Cardiac muscle cell (in vitro differentiated cells and primary cell): Measurements from ENCODE around the gene SHROOM3. TPM values are rescaled to one million over a fixed set of nuclear protein-coding genes. Genes with fewer than 3 reads are reported as not detected.
A peak's percentile ranks its signal among the peaks of the same experiment; 100 is the strongest.

ENCODE experiments used
- DNase-seq, 2 donors: peaks; one replicate each; pipeline versions ENCODE4 v3.0.0 to v3.0.0-alpha.2; 2010 to 2017; ENCODE audit warnings: low read depth in 1 of 2, low spot score in 1 of 2
- H3K27ac ChIP-seq: fragments of 200-600 bp; sonication (generic); 2 replicates; pipeline ENCODE4 v1.5.1; 2016
- H3K27me3 ChIP-seq: fragments of 200-600 bp; sonication (generic); 2 replicates; pipeline ENCODE4 v1.6.0; 2016; ENCODE audit warnings: control low read depth
- H3K36me3 ChIP-seq: fragments of 200-600 bp; sonication (generic); 2 replicates; pipeline ENCODE4 v1.5.1; 2016; ENCODE audit warnings: control low read depth
- H3K4me1 ChIP-seq: fragments of 200-600 bp; sonication (generic); 2 replicates; pipeline ENCODE4 v1.8.1; 2017; ENCODE audit warnings: low read depth, mild to moderate bottlenecking, mixed run types
- H3K4me3 ChIP-seq: fragments of 200-600 bp; sonication (generic); 2 replicates; pipeline ENCODE4 v1.5.1; 2016; ENCODE audit warnings: mild to moderate bottlenecking
- H3K9me3 ChIP-seq: fragments of 200-600 bp; sonication (generic); 2 replicates; pipeline ENCODE4 v1.5.1; 2017; ENCODE audit warnings: low read depth, mild to moderate bottlenecking, control low read depth
- polyA plus RNA-seq: library from polyadenylated mRNA; unstranded; fragments of >200 nt; fragmentation: Nextera tagmentation; extraction: Ambion mirVana; gene quantifications from 2 replicates; pipeline ENCODE4 v1.2.1, GENCODE V29; 2016
- total RNA-seq: library from RNA; depleted of rRNA; stranded (reverse); fragments of >200 nt; gene quantifications from 2 replicates; pipeline ENCODE4 v1.2.3, GENCODE V29; 2016
- TF ChIP-seq, protein P1 (sequence below): IDR thresholded peaks from 2 replicates; pipeline ENCODE4 v1.5.1; 2012; ENCODE audit warnings: low read depth, mild to moderate bottlenecking, low read length

Gene SHROOM3
- total and polyA plus RNA-seq, 2 experiments from 2014 or later: 13.7 to 47.7 TPM

DNA sequence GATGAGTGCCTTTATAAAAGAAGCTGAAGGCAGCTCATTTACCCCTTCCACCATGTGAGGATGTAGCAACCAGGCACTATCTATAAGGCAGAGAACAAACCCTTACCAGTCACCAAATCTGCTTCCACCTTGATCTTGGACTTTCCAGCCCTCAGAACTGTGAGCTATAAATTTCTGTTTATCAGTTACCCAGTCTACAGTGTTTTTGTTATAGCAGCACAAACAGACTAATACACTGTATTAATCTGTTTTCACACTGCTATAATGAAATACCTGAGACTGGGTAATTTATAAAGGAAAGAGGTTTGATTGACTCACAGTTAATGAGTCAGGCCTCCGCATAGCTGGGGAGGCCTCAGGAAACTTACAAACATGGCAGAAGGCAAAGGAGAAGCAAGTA lies 371.7 kb downstream of the SHROOM3 start:
- H3K27ac ChIP-seq: no peak overlapping the region
- H3K4me3 ChIP-seq: no peak overlapping the region
- TF ChIP-seq, protein P1, sequence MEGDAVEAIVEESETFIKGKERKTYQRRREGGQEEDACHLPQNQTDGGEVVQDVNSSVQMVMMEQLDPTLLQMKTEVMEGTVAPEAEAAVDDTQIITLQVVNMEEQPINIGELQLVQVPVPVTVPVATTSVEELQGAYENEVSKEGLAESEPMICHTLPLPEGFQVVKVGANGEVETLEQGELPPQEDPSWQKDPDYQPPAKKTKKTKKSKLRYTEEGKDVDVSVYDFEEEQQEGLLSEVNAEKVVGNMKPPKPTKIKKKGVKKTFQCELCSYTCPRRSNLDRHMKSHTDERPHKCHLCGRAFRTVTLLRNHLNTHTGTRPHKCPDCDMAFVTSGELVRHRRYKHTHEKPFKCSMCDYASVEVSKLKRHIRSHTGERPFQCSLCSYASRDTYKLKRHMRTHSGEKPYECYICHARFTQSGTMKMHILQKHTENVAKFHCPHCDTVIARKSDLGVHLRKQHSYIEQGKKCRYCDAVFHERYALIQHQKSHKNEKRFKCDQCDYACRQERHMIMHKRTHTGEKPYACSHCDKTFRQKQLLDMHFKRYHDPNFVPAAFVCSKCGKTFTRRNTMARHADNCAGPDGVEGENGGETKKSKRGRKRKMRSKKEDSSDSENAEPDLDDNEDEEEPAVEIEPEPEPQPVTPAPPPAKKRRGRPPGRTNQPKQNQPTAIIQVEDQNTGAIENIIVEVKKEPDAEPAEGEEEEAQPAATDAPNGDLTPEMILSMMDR: no peak
- H3K27me3 ChIP-seq: no peaks in the 10 kb centered on the region
- H3K4me1 ChIP-seq: peaks cover 7% of the 10 kb centered on the region
- H3K36me3 ChIP-seq: no peaks in the 10 kb centered on the region
- DNase-seq: no peak
- no peaks in the 10 kb centered on the region for H3K9me3 ChIP-seq

DNA sequence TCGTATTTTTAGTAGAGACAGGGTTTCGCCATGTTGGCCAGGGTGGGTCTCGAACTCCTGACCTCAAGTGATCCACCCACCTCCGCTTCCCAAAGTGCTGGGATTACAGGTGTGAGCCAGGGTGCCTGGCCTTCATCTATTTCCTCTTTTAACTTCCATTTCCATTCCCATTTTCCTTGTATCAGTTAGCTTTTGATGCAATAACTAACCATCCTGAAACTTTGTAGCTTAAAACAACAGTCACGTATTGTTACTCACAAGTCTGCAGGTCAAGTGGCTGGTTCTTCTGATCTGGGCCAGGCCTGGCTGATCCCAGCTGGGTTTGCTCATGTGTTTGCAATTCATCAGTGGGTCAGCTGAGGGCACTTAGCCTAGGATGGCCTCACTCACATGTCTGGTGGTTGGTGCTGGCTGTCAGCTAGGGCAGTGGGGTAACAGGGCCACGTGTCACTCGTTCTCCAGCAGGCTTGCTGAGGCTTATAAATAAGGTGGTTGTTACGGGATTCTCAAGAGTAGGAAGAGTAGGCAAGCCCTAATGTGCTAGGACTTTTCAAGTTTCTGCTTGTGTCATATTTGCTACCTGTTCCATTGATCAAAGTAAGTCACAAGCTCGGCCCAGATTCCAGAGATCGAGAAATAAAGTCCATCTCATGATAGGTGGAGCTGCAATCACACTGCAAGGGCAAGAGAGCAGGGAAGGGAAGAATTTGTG lies 374.7 kb downstream of the SHROOM3 start:
- H3K27me3 ChIP-seq: no peaks in the 10 kb centered on the region
- H3K27ac ChIP-seq: no peak overlapping the region
- no peaks in the 10 kb centered on the region for H3K4me1 ChIP-seq
- DNase-seq: peak in 1 of 2 donors; percentile 14
- H3K9me3 ChIP-seq: no peaks in the 10 kb centered on the region
- no peak overlapping the region for H3K4me3 ChIP-seq
- H3K36me3 ChIP-seq: no peaks in the 10 kb centered on the region
- TF ChIP-seq, protein P1: no peak

DNA sequence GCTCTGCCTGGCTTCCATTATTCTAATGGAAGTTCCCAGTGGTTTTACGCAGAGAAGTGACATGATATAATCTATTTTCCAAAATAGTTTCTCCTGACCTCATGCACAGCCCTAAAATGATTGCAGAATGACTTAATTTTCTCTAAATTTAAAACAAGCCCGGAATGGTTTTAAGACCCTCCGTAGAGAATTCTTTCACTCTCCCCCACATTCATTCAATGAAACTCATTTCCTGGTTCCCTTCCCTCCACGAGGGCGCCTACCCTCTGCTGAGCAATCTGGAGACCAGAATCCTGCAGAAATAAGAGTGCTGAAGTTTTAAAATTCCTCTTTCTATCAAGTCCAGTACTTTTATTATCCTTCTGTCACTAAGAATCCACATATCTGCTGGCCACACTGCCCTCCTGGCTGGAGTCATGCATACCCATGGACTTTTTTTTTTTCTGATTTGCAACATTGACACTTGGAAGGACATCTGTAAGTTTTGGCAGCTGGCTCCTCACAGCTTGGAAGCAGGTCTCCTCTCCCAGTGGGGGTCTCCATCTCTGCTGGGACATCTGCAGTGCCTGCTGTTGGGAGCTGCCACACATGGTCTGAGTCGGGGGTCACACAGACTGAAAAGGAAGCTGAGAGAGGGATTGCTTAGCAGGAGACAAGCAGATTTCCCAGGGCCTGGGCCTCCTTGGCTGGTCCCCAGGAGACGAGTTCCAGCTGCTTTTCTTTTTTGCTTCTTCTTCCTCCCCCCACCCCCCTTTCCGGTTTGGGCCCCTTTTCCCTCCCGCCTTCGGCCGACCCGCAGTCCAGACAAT lies 376.8 kb downstream of the SHROOM3 start:
- Histone ChIP-seq H3K27me3 (no peaks in the 10 kb centered on the region), H3K4me1 (no peaks in the 10 kb centered on the region), H3K4me3 (no peak overlapping the region), H3K9me3 (no peaks in the 10 kb centered on the region), H3K36me3 (no peaks in the 10 kb centered on the region), H3K27ac (no peak overlapping the region)
- TF ChIP-seq, protein P1: no peak
- DNase-seq: peak in 1 of 2 donors; percentile 82

DNA sequence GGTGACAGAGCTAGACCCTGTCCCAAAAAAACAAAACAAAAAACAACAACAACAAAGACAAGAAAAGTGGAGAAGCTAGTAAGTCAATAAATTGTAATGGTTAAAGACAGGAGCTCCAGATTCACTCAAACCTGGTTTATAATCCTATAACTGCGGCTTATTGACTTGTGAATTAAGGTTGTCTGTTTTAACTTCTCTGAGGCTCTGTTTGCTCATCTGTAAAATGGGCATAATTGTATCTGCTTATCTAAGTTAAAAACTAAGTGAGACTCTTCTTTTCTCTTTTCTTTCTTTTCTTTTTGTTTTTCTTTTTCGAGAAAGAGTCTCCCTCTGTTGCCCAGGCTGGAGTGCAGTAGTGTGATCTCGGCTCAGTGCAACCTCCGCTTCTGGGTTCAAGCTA lies 378.0 kb downstream of the SHROOM3 start:
- Histone ChIP-seq H3K36me3 (no peaks in the 10 kb centered on the region), H3K4me1 (no peaks in the 10 kb centered on the region), H3K4me3 (no peak overlapping the region), H3K27me3 (no peaks in the 10 kb centered on the region), H3K9me3 (no peaks in the 10 kb centered on the region), H3K27ac (no peak overlapping the region)
- TF ChIP-seq, protein P1: no peak
- no peak for DNase-seq

DNA sequence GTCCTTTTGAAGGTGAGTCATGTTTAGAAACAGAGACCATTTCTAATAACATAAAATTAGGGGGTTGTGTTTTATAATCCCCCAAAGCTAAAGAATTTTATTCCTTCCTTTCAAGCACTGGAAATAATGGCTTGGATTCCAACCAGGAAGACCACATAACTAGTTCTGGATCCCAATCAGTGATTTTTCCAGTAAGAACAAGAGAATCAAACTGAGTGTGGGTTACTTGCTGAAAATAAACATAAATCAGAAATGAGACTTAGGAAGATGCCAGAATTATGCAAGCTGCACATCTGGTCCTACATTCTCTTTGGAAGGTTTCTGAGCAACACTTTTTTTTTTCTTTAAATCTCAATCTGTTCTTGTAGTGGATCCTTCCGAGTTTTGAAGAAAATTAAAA lies 386.6 kb downstream of the SHROOM3 start:
- no peaks in the 10 kb centered on the region for H3K27me3 ChIP-seq
- no peak overlapping the region for H3K27ac ChIP-seq
- H3K4me1 ChIP-seq: no peaks in the 10 kb centered on the region
- DNase-seq: peak in 1 of 2 donors; percentile 46
- H3K36me3 ChIP-seq: no peaks in the 10 kb centered on the region
- H3K4me3 ChIP-seq: no peak overlapping the region
- no peaks in the 10 kb centered on the region for H3K9me3 ChIP-seq
- TF ChIP-seq, protein P1: no peak
